GM19238 (cell line): ENCODE data around the gene ABHD5.
"Not testable (repeated sequence)": the region's sequence is repeated elsewhere in the genome, so short reads cannot be mapped to it uniquely, and the experiment has no call there.

Experiments used
- DNase-seq: peaks from one replicate; pipeline ENCODE4 v3.0.0; 2011; ENCODE audit warnings: low spot score; ENCODE audit not compliant: insufficient read length

Gene ABHD5

DNA sequence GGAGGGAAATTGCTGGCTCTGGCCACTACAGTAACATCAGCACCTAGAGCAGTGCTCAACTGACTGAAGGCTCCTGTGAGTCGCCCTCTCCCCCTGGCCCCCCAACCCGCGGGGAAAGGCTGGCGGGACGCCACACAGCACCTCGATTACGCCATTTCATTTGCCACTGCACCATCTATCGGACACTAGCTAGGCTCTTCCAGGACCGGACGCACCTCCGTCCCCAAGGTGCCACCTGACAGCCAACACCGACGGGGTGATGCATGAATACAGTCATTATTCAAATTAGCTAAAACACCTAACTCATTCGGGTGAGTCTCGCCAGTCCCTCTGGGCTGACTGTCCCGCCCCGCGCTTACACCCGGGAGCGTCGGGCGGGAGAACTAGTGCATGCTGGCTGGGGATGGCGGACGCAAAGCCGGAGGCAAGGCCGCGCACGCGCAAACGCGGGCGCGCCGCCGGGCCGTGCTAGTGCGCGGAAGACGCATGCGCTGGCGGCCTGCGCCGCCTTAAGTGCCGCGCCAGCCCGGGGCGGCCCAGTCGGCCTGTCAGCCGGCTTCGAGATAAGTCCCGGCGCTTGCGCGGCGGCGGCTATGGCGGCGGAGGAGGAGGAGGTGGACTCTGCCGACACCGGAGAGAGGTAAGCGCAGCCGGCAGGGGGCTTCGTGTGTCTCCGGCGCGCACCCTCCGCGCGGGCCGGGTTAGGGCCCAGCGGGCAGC is at the start of gene ABHD5:
ABHD5 (plus strand) TSS at position 539 of the 720 bp plus-strand sequence; CDS start at position 594, 55 bp downstream.
- DNase-seq: peak; percentile 89

DNA sequence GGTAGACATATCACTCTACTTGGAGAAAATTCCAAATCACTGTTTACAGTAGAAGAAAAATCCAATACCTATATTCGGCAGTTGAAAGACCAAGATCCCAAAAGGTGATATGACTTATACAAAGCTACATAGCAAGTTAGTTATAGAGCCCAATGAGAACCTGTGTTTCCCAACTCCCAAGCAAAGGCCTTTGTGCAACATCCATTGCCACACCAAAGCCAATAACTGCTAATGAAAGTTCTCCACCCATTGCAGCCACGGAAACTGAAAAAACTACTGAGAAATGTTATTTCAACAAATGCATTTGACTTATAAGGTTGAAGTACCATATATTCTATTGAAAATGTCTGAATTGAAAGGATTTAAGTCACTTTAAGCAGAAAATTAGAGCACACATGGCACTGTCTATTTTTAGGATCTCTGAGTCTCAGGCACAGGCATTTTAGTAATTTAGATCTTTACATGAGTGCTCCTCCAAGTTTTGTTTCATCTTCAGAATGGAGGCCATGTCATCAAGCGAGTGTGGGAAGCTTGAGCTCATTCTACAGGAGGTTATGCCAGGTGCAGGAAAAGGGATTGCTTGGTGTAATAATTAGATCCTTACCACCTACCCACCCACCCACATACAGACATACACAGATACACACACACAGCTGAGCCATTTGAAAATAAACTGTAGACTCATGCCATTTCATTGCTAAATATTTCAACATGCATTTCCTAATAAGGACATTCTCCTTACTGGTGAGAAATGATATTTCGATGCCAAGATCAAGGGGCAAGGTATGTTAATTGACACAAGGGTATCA is 49.2 kb upstream of the ABHD5 start:
- no peak for DNase-seq

DNA sequence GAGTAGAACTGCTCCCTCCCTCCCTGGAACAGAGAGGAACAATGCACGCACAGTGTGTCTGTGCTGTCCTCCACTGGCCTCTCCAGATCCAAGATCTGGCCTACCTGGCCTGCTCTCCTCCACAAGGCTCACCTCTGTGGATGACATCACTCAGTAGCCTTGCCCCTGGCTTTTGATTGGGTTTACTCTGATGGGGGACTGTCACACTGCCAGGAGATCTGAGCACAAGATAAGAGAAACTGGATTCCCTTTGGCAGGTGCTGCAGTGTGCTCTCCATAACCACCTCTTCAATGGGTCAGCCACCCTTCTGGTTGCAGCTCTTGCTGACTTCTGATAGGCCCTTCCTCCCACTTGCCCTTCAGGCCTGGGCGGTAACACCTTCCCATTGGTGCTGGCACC is 46.3 kb upstream of the ABHD5 start:
- no peak for DNase-seq

DNA sequence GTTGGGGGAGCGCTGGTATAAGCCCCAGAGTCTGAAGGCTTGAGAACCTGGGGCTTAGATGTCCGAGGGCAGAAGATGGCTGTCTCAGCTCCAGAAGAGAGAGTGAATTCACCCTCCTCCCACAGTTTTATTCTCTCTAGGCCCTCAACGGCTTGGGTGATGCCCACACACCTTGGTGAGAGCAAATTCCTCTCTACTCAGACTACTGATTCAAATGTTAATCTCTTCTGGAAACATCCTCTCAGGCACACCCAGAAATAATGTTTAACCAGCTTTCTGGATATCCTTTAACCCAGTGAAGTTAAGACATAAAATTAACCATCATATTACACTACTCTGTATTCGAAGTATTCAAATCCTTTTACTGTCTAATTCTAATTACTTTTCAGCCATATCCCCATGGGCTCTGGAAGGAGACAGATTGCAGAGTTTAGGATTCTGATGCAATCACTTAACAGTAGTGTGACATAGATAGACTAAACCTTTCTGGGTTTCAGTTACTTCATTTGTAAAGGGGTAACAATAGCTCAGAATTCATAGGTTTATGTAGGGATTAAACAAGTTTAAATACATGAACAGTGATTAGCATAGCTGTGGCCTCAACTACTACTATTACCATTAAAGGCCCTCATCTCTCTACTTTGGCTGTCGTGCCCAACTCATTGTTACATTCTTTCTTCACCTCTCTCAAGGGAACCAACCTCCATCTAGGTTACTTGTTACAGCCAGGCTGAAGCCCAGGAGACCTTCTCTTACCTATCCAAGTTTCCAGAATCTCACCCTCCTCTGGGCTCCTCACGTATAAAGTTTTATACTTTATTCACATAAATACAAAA is 43.2 kb upstream of the ABHD5 start:
- DNase-seq: no peak

DNA sequence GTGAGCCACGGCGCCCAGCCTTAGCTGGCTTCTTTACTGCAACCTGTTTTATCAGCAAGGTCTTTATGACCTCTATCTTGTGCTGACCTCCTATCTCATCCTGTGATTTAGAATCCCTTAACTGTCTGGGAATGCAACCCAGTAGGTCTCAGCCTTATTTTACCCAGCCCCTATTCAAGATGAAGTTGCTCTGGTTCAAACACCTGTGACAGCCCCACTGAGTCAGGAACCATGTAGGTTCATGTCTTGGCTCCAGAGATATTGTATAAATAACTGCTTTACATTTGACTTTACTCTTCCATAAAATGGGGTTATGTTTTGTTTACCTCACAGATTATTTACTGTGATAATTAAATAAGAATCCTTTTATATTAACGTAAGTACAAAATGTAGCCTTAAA is 41.8 kb upstream of the ABHD5 start:
- no peak for DNase-seq

DNA sequence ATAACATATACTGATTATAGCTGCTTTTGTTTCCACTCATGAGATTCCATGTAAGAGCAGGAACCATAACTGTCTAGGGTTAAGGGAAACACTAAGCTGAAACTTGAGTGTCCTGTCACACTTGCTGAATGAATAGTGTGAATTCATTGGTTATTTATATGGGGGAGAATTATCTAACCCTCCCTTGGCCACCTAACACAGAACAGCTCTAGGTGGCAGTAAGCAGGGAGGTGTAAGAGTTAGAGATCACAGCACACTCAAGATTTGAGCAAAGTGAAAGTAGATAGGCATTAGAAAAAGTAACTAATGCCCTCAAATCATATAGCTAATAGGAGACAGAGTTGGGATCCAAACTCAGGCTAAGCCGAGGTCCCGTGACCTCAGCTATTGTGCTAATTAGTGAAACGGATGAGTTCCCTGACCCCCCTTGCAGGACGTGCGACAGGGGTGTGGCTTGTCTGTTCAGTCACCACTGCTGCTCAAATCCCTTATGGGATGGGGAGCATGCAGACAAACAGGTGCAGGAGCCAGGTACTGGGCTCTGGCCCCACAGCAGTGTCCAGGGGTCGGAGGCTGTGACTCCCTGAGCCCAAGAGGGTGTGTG is 41.3 kb upstream of the ABHD5 start:
- DNase-seq: no peak

DNA sequence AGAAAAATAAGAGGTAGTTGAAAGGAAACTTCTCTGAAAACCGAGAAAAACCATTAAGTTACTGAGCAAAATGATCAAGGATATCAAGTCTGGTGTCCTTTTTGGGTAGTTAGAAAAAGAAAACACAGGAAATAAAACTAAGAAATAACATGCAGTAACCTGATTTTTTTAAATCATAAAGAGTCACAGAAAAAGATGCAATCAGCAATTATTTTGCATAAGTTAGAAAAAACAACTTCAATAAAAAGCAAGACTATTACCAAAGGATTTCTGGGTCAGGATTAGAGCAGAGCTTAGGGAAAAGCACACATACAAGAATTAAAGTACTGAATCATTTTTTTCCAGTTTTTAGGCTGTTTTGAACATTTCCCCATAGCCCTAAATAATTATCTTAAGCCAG is 40.4 kb upstream of the ABHD5 start:
- DNase-seq: no peak

DNA sequence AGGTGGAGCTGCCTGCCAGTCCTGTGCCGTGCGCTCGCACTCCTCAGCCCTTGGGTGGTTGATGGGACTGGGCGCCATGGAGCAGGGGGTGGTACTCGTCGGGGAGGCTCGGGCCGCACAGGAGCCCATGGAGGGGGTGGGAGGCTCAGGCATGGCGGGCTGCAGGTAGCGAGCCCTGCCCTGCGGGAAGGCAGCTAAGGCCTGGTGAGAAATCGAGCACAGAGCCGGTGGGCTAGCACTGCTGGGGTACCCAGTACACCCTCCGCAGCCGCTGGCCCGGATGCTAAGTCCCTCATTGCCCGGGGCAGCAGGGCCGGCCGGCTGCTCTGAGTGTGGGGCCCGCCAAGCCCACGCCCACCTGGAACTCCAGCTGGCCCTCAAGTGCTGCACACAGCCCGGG is 34.3 kb upstream of the ABHD5 start:
- DNase-seq: not testable (repeated sequence)

DNA sequence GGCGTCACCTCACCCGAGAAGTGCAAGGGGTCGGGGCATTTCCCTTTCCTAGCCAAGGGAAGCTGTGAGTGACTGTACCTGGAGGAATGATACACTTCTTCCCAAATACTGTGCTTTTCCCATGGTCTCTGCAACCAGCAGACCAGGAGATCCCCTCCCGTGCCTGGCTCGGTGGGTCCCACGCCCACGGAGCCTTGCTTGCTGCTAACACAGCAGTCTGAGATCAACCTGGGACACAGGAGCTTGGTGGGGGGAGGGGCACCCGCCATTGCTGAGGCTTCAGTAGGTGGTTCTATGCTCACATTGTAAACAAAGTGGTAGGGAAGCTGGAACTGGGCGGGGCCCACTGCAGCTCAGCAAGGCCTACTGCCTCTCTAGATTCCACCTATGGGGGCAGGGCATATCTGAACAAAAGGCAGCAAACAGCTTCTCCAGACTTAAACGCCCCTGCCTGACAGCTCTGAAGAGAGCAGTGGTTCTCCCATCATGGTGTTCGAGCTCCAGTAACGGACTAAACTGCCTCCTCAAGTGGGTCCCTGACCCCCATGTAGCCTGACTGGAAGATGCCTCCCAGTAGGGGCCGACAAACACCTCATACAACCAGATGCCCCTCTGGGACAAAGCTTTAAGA is 31.4 kb upstream of the ABHD5 start:
- DNase-seq: no peak

DNA sequence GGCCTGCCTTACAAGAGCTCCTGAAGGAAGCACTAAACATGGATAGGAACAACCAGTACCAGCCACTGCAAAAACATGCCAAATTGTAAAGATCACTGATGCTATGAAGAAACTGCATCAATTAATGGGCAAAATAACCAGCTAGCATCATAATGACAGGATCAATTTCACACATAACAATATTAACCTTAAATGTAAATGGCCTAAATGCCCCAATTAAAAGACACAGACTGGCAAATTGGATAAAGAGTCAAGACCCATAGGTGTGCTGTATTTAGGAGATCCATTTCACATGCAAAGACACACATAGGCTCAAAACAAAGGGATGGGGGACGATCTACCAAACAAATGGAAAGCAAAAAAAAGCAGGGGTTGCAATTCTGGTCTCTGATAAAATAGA is 29.4 kb upstream of the ABHD5 start:
- DNase-seq: not testable (repeated sequence)

DNA sequence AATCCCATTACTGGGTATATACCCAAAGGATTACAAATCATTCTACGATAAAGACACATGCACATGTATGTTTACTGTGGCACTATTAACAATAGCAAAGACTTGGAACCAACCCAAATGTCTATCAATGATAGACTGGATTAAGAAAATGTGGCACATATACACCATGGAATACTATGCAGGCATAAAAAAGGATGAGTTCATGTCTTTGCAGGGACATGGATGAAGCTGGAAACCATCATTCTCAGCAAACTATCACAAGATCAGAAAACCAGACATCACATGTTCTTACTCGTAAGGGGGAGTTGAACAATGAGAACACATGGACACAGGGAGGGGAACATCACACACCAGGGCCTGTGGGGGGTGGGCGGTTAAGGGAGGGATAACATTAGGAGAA is 25.7 kb upstream of the ABHD5 start:
- not testable (repeated sequence) for DNase-seq

DNA sequence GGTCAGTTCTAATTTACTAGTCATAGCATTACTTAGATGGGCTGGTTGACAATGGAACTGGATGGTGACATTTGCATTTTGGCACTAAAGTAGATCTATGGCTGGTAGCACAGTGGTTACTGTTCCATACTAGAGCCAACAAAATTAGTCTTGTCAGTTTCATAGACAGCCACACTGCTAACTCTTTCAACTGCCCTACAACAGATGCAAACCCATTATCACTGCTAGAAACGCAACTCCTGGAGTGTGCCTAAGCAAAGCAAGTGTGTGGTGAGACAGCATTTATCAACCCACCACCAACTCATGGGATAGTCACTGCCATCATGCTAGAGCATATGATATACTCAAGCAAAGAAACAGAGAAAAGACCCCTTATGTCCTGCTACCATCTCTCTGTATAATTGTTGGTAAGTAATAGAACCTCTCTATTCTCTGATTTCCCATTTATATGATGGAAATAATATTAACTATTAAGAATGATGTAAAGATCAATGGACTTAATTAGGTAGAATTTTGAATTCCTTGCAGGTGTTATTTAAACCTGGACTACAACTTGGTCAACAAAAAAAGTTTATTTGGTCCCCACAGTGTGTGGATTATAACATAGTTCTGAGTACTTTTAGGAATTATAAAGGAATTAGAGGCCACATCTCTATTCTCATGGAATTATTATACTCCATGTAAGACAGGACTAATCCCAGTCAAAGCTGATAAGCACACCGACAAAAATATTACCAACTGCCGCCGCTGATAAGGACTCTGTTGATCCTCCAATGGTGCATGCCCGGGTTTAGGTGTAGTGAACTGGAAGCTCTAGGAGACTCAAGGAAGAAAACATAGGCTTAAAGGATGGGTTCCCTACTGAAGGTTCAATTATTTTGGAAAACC is 19.9 kb upstream of the ABHD5 start:
- DNase-seq: no peak

DNA sequence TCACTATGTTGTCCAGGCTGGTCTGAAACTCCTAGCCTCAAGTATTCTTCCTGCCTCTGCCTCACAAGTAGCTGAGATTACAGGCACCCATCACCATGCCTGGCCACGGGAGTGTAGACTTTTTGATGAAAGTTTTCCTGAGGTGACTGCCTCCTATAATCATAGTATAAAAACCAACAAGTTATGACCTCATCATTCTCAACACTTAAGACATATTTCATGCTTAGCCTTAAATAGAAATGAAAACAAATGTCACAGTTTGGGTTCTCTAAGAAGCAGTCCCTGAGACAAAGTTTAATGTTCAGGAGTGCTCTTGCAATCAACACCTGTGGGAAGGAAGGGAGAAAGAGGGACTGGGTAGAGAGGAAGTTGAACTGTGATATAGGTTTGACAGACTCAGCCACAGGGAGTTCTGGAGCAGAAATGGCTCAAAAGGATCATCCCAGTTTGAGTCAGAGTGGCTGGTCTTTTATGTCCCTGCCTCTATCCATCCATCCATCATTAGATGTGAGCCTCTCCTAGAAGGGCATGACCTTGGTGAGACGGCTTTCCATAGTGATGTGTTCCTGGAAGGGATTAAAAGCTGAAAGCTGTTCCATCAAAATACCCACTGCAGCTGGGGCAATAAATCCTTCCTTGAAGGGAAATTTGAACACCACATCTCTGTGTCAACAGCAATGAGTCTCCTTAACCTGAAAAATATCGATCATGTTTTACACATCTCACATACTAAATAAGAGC is 16.2 kb upstream of the ABHD5 start:
- no peak for DNase-seq

DNA sequence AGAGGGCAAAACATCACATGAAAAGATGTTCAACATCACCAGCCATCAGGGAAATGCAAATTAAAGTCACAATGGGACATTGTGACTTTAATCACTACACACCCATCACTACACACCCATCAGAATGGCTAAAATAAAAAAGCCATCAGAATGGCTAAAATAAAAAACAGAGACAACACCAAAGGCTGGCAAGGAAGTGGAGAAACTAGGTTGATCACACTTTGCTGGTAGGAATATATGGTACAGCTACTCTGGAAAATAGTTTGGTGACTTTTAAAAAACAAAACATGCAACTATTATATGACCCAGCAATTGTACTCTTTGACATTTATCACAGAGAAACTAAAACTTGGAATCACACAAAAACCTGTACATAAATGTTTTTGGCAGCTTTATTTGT is 15.1 kb upstream of the ABHD5 start:
- no peak for DNase-seq

DNA sequence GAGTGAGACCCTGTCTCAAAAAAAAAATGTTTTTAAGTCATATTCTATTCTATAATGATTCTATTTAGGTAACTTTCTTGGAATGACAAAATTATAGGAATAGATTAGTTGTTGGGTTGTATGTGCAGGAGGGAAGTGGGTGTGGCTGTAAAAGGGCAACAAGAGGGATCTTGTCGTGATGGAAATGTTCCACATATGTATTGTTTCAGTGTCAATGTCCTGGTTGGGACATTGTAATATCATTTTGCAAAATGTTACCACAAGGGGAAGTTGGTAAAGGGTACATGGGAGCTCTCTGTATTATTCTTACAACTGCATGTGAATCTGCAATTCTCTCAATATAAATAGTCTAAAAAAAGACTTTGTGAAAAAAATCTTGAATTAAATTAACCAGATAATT is 14.3 kb upstream of the ABHD5 start:
- no peak for DNase-seq

DNA sequence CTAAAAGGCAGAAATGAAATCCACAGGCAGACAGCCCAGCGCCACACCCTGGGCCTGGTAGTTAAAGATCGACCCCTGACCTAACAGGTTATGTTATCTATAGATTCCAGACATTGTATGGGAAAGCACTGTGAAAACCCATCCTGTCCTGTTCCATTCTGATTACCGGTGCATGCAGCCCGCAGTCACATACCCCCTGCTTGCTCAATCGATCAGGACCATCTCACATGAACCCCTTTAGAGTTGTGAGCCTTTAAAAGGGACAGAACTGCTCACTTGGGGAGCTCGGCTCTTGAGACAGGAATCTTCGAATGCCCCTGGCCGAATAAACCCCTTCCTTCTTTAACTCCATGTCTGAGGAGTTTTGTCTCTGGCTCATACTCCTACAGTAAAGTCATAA is 12.4 kb upstream of the ABHD5 start:
- DNase-seq: not testable (repeated sequence)

DNA sequence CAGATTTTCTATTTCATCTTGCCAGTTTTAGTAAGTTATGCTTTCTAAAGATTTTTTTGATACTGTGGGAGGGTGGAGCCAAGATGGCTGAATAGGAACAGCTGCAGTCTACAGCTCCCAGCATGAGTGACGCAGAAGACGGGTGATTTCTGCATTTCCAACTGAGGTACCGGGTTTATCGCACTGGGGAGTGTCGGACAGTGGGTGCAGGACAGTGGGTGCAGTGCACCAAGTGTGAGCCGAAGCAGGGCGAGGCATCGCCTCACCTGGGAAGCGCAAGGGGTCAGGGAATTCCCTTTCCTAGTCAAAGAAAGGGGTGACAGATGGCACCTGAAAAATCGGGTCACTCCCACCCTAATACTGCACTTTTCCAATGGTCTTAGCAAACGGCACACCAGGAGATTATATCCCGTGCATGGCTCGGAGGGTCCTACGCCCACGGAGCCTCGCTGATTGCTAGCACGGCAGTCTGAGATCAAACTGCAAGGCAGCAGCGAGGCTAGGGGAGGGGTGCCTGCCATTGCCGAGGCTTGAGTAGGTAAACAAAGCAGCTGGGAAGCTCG is 11.8 kb upstream of the ABHD5 start:
- not testable (repeated sequence) for DNase-seq

DNA sequence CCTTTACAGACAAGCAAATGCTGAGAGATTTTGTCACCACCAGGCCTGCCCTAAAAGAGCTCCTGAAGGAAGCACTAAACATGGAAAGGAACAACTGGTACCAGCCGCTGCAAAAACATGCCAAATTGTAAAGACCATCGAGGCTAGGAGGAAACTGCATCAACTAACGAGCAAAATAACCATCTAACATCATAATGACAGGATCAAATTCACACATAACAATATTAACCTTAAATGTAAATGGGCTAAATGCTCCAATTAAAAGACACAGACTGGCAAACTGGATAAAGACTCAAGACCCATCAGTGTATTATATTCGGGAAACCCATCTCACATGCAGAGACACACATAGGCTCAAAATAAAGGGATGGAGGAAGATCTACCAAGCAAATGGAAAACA is 9.9 kb upstream of the ABHD5 start:
- not testable (repeated sequence) for DNase-seq

DNA sequence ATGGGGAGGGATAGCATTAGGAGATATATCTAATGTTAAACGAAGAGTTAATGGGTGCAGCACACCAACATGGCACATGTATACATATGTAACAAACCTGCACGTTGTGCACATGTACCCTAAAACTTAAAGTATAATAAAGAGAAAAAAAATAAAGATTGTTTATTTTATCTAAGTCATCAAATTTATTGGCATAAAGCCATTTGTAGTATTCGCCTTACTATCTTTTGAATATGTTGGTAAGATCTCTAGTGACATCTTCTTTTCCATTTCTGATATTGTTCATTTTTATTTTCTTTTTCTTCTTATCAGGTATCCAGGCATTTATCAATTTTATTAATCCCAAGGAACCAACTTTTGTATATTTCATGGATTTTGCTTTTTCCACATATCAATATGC is 5.8 kb upstream of the ABHD5 start:
- no peak for DNase-seq
